GM21528 (cell line): ENCODE measurements around the gene MUC2.

Experiments
- ATAC-seq: cut with Tn5 transposase; IDR thresholded peaks from one replicate; pipeline ENCODE4 v1.9.1; 2021; ENCODE audit warnings: mild to moderate bottlenecking, moderate library complexity; ENCODE audit not compliant: unreplicated experiment, low FRiP score

Gene MUC2

GRCh38 chr11:1116666-1117390 lies 42.2 kb downstream of the MUC2 start:
- ATAC-seq: no peak

- ATAC-seq: no peak
These were observed 43.3 kb downstream of the MUC2 start for GRCh38 chr11:1117992-1118391.

GRCh38 chr11:1118755-1119603 lies 44.3 kb downstream of the MUC2 start:
- no peak for ATAC-seq

GRCh38 chr11:1119604-1120146 lies 45.0 kb downstream of the MUC2 start:
- no peak for ATAC-seq

- no peak for ATAC-seq
These were observed 46.1 kb downstream of the MUC2 start for GRCh38 chr11:1120532-1121330.

- ATAC-seq: no peak
These were observed 46.7 kb downstream of the MUC2 start for GRCh38 chr11:1121331-1121812.

- no peak for ATAC-seq
These were observed 47.4 kb downstream of the MUC2 start for GRCh38 chr11:1121813-1122663.

GRCh38 chr11:1122664-1123002 lies 48.0 kb downstream of the MUC2 start:
- no peak for ATAC-seq

- ATAC-seq: no peak
These were observed 49.3 kb downstream of the MUC2 start for GRCh38 chr11:1123970-1124369.
